ENCODE data around the gene ZNF609. TPM values are rescaled to one million over a fixed set of nuclear protein-coding genes. Genes with fewer than 3 reads are reported as not detected.

Gene ZNF609
- polyA plus RNA-seq, 1 donor, result 37.2 TPM

GRCh38 chr15:64535460-64536243 is 75.3 kb downstream of the ZNF609 start:
- no peak for DNase-seq

DNA sequence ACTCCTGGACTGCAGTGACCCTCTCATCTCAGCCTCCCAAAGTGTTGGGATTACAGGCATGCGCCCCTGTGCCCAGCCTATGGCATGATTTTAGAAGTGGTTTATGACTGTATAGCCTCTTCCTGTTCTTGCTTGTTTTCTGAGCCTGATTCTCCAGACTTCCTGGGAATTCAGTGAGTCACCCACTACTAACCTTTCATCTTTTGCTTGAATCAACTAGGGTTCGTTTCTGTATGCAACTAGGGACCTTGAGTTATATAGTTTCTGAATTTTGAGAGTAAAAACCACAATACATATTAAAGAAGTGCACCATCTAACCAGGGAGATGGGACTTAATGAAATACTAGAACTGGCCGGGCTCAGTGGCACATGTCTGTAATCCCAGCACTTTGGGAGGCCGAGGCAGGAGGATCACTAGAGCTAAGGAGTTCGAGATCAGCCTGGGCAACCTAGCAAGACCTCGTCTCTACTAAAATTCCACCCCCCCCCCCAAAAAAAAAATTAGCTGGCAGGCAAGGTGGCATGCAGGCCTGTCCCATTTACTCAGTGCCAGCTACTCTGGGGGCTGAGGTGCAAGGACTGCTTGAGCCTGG is 76.0 kb downstream of the ZNF609 start:
- DNase-seq, result no peak

DNA sequence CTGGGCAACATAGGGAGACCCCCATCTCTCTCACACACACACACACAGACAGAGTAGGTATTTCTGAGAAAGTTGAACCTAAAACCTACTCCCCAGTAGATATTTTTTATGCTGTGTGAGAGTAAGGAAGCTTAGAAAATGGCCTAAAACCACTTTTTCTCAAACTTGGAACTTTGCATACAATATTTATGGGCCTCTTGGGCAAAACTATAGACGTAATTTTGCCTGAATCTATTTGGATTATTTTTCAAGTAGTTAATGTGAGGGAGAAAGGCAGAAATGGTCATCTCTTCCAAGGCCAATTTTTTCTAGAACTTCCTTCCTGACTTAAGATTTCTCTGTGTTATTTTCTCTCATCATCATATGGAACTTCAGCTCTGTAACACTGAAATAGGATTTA is 81.7 kb downstream of the ZNF609 start:
- DNase-seq, result no peak

- DNase-seq, result no peak
Observed at GRCh38 chr15:64544450-64544849, 84.1 kb downstream of the ZNF609 start.

DNA sequence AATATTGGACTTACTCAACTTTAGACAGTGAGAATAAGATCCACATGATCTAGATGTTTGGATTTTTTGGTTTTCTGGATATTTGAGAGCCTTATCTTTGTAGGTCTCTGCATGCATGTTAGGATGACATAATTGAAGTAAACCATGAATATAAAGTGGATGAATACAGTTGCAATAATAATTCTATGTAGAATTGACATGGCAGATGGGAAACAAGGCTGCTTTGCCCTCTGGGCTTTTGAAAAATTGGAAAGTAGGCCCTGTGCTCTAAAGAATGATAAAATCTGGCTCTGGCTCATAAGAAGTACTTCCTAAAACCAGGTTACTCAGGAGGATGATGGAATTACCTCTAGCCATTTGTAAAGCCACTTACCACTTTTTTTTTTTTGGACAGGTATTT is 86.9 kb downstream of the ZNF609 start:
- no peak for DNase-seq

GRCh38 chr15:64548235-64548634 is 87.9 kb downstream of the ZNF609 start:
- no peak for DNase-seq

DNA sequence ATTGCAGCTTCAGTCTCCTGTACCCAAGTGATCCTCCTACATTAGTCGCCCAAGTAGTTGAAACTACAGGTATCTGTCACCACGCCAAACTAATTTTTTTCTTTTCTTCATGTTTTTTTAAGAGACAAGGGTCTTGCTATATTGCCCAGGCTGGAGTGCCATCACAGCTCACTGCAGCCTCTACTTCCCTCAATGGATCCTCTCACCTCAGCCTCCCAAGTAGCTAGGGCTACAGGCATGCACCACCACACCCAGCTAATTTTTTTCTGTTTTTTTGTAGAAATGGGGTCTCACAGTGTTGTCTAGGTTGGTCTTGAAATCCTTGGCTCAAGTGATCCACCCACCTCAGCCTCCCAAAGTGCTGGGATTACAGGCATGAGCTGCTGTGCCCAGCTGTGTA is 89.5 kb downstream of the ZNF609 start:
- DNase-seq, result no peak

GRCh38 chr15:64552281-64552948 is 92.0 kb downstream of the ZNF609 start:
- DNase-seq, result no peak

GRCh38 chr15:64558460-64559179 is 98.2 kb downstream of the ZNF609 start:
- DNase-seq, result no peak

DNA sequence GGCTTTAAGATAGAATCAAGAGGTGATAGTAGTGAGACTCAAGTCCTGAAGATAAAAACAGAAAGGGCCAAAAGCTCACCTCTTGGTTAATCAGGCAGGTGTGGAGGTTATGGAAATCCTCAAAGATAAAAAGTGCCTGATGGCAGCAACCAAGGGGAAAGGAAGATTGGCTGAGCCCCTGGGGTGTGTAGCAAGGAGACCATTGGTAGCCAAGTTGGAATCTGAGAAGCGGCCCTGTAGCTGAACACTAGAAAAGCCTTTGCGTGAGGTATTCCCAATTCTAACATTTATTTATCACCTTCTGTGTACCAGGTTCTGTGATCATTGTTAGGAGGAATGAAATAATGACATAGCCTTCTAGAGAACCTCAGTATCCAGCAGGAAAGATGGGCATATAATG is 98.9 kb downstream of the ZNF609 start:
- no peak for DNase-seq

DNA sequence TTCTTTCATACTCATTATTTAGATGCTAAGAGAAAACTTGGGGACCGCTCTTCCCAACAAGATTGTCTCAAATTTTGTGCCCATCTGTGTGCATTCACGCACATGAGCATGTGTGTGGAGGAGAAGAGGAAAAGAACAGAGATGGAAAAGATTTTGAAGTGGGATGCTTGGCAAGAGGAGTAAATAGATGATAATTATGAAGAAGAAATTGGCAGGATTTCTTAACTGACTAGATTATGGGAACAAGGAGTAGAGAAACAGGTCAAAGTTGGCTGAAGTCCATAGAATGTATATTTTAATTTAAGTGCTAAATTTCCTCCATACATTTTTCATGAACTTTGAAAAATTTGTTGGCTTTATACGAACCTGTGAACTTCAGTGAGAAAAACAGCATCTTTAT is 100.1 kb downstream of the ZNF609 start:
- DNase-seq, result no peak

- no peak for DNase-seq
Observed at GRCh38 chr15:64560998-64561397, 100.6 kb downstream of the ZNF609 start.

DNA sequence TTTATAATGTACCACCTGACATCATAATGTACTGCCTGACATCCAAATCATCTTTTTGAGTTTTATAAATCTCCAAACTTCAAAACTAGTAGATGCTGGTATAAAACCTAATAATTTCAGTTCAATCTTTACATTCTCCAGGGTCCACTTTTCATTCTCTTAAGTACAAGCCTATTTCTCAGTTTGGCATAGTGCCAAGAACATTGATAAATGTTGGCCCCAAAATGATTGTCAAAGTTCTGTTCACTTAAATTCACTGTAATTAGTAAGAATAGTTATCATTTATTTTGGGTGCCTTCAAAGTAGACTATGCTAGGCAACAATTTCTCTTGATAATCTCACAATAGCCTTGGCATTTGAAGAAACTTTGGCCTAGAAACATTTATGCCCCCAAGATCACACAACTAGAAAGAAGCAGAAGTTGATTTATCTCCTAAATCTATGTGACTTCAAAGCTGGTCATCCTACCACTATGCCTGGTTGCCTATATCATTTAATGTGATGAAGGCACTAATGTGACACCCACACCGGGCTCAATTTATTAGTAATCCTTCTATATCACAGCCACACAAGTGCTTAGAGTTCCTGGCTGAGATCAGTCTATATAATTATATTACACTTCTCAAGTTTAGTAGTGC is 101.7 kb downstream of the ZNF609 start:
- no peak for DNase-seq

DNA sequence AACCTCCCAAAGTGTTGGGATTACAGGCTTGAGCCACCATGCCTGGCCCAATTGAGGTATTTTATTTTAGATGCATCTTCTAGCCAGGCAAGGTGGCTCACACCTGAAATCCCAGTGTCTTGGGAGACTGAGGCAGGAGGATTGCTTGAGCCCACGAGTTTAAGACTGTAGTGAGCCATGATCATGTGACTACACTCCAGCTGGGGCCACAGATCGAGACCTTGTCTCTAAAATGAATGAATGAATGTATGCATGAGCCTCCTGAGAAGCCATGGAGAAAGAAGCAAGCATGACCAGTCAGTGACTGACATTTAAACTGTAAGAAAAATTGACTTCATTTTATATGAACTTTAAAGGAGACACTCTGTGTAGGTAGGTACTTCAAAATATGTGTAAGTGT is 105.7 kb downstream of the ZNF609 start:
- DNase-seq, result no peak

GRCh38 chr15:64566629-64567427 is 106.5 kb downstream of the ZNF609 start:
- peak; percentile 47 for DNase-seq

- DNase-seq, result no peak
Observed at GRCh38 chr15:64568765-64569164, 108.4 kb downstream of the ZNF609 start.

DNA sequence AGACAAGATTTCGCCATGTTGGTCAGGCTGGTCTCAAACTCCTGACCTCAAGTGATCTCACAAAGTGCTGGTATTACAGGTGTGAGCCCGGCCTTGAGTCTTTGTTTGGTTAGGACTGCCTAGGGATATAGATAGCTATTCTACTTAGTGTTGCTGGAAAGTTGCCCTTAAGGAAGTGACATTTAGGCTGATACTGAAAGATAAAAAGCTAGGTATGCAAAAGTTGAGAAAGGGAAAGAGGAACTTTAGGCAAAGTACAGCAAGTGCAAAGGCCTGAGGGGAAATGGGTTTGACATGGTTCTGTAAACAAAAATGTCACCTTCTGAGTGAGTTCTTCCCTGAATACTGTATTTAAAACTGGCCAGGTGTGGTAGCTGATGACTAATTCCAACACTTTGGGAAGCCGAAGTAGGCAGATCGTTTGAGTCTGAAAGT is 111.5 kb downstream of the ZNF609 start:
- no peak for DNase-seq

GRCh38 chr15:64572856-64573255 is 112.5 kb downstream of the ZNF609 start:
- DNase-seq, result no peak

- DNase-seq, result no peak
Observed at GRCh38 chr15:64574301-64575017, 114.1 kb downstream of the ZNF609 start.

DNA sequence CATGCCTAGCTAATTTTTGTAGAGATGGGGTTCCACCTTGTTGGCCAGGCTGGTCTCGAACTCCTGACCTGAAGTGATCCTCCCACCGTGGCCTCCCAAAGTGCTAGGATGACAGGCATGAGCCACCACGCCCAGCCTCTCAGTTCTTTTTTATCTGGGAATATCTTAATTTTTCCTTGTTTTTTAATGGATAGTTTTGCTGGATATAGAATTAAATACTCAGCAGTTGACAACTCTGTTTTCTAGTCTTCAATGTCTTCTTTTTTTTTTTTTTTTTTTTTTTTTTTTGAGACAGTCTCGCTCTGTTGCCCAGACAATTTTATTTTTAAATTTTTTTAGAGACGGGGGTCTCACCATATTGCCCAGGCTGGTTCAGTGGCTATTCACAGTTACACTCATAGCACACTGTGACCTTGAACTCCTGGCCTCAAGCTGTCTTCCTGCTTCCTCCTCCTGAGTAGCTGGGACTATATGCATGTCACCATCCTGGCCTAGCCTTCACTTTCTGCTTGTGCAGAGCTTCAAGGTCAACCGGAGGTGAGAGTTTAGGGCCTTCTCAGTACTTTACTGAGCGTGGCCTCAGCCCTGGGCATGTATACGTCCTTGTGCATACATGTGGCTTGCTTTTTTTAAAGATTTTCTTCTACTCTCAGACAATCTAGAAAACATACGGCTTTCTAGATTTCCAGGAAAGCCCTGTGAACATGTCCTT is 120.5 kb downstream of the ZNF609 start:
- no peak for DNase-seq

Data from left kidney (tissue), 2 donors.